Activated T-cell treated with anti-CD3 and anti-CD28 coated beads, Interleukin-2, amount 50 U/mL, for 1 hour (primary cell): ENCODE data around the gene ZDHHC17.

Experiments
- DNase-seq: peaks from one replicate; pipeline ENCODE4 v3.0.0-alpha.2; 2020

Gene ZDHHC17

DNA sequence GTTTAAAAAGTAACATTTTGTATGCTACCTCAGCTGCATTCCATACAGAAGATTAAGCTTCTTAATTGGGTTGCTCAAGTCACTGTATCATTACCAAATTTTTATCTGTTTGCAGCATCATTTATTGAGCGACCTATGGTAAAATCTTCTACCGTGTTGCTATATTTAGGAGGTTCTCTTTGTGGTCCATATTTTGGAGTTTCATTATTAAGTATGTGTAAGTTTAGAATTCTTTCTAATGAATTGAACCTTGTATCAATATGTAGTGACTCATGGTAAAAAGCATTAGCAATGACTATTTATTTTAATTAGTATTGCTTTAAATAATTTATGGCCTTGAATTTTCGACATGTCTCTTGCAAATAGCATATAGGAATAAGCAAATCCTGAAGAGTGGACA lies 72.7 kb downstream of the ZDHHC17 start:
- no peak for DNase-seq

DNA sequence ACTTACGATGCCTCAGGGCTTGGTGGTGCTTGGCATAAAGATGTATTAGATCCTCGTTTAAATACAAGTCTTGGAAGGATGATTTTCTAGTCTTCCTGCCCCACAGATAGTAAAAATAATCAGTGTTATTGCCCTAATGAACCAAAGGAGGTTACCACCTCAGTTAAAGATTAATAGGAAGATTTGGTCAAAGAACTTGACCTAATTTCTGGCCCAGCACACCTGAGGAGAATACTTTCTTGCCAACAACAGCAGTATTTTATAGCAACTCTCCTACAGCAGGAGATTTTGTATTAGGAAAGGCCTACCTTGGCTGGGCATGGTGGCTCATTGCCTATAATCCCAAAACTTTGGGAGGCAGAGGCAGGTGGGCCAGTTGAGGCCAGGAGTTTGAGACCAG lies 83.3 kb downstream of the ZDHHC17 start:
- DNase-seq = no peak

DNA sequence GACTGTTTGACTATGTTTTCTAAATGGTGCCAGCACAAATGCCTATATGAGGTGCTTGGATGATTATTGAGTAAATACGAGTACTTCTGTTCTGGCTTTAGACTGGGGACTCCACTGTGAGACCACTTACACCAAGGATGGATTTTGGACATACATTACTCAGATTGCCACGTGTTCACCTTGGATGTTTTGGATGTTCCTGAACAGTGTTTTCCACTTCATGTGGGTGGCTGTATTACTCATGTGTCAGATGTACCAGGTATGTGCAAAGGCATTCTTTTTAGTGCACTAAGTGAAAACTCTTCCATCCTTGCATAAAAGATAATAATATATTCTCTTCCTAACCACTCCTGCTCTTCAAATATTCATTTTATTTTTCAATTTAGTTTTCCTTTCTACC lies 84.2 kb downstream of the ZDHHC17 start:
- DNase-seq = no peak

DNA sequence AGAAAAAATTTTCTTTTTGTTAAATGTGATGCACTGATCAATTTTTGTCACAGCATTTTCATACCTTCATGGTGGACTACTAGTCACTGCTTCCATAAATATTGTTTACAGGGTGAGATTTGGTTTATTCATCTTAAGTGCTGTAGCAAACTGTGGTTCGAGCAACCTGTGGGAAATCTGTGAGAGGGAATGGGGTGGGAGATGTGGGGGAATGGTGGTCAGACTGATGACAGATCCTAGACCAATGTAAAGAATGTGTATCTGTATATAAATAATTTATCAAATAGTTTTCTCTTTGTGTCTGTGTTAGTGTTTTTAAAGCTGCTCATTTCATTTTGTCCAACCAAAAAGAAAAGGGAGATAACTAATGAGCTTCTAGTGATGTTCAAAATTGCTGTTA lies 88.2 kb downstream of the ZDHHC17 start:
- no peak for DNase-seq

DNA sequence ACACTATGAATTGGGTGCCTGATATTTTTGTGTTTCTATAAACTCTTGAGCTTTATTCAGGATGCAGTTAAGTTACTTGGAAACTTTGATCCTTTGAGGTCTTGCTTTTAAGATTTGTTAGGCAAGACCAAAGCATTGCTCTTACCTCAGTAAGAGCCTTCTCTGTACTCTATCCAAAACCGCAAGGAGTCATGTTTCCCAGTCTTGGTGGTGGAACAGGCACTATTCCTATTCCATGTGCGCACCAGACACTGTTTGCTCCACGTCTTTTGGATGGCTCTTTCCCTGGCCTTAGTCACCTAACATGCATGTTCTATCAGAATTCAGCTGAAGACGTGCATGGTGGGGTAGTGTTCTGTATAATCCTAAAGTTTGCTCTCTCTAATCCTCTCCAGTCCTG lies 91.4 kb downstream of the ZDHHC17 start:
- no peak for DNase-seq

DNA sequence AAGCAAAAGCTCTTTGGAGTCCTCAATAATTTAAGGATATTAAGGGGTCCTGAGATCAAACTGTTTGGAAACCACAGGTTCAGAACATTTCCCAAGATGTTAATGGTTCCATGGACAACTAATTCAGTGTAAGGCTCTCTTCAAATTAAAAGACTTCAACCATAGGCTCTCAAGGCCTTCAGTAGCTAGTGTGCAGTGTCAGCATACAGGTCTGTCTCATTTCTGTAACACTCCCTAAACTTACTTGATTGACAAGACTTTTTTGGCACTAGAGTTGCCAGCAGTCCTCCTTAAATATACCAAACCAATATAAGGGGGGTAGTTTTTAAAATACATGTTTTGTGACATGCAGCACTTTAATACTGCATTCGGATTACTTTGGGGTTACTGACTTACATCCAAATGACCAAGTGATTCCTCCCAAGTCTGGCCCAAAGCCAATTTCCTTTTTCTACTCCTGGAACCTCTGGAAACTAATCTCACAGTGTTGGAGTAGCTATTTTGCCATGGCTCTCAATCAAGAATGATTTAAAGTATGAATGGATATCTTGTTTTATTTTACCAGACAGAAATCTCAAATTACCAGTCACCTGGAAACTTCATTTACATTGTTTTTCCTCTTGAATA lies 92.2 kb downstream of the ZDHHC17 start:
- no peak for DNase-seq

DNA sequence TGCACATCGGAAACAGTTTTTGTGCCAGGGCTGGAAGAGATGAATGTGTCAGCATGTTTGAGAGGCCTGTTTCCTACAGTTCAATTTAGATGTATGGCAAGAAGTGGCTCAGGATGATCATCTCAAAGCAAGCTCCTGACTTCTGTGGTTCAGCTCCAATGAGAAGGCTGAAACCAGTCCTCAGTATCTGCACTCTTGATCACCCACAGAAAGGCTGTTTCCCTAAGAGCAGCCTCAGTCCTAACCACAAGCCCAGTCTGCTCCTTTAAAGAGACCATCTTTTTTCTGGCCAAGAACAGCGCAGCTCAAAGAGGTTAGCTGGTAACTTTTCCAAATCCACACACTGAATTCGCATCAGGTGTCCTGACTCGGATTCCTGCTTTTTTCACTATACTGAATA lies 95.7 kb downstream of the ZDHHC17 start:
- no peak for DNase-seq

DNA sequence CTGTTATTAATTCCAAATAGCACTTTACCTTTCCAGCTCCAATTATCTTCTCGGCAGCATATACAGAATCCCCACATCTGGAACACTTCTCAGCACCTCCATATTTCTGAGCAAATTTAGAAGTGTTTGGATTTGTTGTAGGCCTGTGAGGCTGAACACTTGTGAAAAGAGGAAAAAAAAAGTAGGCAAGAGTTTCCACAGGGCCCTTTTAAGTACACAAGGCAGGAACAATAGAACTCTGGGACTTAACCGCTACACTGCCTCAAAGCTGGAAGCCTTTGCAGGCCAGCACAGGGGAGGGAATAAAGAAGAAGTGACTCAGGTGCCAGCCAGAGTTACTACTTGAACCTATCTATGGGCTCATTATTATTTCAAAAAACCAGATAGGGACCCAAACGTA lies 96.3 kb downstream of the ZDHHC17 start:
- no peak for DNase-seq

DNA sequence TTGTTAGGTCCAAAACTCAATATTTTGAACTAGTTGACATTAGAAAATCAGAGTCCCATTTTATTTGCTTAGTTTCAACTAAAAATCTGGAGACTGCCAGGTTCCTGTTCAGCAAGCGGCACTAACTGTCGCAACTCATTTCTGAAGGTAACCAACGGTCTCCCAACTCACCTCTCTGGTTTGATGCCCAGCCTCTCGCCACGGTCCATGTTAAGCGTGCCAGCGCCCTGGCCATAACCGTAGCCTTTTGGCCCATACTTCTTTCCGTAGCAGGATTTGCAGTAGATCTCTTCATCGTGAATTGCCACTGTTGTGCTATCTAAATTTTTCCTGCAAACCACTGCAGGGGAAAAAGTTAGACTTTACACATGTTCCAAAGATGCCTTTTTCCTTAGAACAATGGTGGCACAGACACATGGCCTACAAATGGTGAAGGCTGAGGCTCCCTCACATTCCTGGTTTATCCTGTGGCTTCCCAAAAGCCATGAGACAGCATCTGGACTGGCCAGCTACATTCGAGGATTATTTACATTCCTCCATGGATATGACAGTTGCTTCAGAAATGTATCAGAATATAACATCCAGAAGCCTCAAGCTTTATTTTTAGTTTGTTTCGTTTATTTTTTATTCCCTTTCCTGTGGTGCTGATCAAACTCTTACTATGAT lies 99.2 kb downstream of the ZDHHC17 start:
- DNase-seq = no peak

DNA sequence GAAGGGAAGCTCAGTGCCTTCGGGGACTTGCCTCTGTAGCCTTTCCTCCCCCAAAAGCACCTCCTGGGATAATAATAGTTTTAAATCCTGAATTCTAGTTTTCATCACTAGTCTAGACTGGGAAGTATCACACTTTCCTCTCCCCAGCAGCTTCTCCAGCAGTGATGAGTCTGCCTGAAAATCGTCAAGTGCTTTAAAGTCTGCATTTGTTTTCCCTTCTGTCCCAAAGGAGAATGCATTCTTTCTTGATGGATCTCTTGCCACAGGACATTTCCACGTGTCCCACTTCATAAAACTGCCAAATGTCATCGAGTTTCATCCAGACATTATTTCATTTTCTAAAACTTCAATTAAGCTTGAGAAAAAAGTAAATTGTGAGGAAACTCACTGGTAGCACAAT lies 99.9 kb downstream of the ZDHHC17 start:
- no peak for DNase-seq

DNA sequence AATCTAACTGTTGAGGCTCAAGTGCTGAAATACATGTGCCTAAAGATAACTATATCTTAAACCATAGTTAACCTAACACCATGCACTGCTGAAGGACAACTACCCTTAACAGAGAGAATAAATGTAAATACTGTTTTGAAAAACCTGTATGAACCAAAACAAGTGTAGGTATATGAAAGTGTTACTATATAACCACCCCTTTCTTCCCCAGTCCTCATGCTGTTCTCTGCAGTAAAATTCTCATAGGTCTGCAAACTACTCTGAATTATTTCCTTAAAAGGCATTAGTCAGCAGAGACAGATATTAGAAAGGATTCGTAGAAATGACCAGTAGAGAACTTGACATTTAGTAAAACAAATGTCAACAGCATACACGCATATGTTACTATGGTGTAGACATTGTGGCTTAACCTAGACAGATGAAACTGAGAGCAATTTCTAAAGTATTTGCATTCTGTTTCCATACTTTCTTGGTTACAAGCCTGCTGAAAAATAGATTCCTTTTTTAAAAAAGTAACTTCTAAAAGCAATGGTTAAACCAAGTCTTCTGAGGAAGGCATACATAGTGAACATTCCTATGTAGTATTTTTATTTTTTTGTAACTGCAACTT lies 101.0 kb downstream of the ZDHHC17 start:
- no peak for DNase-seq

DNA sequence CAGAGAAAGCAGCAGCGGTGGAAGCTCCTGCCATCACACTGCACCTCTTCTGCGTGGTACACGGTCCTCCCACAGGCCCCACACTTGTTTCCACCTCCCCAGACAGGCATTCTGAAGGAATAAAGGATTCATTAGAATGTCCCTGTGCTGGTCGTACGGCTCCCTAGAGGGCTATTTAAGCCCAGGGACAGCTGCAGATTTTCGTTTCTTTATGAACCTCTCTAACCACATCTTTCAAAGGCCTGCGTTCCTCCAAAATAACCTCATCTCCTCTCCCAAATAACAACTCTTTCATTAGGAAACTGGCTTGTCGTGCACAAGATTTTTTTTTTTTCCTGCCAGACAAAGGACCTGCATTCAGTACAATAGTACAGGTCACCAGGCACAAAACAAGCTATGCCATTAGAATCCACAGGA lies 102.2 kb downstream of the ZDHHC17 start:
- DNase-seq = no peak

DNA sequence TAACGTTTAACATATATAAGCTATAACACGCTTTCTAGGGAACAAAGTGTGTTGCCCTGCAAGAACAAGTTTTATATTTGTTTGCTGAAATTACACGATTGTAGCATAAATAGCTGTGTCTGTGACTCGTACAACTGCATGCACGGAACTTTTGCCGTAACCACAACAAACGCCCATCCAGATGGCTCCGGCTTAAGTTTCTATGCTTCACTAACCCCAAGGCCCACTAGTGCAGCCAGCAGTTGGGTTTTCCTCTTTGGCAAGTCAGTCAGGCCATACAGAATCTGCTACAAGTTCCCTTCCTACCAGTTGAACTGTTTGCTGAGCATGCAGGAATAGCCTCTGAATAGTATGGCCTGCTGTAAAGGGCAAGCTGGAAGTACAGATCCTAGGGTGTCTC lies 102.8 kb downstream of the ZDHHC17 start:
- DNase-seq = no peak

DNA sequence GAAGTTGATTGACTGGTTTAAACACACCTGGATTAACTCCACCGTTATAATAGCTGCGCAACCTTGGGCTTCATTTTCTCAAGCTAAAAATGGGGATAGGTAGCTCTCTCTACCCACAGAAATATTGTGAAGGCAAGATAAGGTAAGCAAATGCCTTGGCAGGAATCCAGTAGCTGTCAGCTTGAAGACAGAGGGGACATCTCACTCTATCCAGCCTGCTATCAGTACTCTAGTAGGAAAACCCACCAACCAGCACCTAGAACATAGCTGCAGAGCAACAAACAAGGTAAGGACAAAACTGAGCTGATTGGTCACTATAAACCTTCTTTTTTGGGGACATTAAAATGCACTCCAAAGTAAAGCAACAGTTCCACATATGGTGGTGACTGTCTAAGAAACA lies 107.2 kb downstream of the ZDHHC17 start:
- DNase-seq = no peak

DNA sequence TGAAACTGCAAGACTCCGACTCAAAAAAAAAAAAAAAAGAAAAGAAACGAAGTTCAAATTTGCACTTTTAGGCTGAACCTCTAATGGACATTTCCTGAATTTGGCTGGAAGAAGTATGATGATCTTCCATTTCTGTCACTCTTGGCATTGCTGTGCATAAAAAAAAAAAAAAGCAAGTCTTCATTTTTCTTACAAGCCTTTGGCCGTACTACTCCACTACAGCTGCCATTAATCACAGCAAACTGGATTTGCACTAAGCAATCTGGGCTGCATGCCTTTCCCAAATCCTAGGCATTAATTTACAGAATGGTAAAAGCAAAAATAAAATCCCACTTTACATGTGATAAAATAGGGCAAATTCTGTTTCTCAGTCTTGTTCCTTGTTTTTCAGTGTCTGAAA lies 107.8 kb downstream of the ZDHHC17 start:
- DNase-seq = no peak

DNA sequence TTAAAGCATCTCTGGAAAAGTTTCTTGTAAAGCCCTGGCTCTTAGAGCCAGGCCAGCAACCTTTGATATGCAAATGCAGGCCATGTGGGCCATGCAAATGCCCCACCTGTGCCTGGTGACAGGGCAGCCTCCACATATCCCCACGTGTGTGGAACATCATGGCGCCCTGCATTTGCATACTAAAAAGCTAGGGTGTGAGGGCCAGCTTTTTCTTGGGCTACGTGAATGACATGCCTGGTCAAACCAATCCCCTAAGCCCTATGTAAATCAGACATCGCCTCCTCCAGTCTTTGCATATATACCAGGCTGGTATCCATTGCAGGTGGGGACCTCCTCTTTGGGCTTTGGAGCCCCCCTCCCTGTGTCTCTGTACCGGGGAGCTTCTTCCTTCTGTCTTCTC lies 108.5 kb downstream of the ZDHHC17 start:
- no peak for DNase-seq

DNA sequence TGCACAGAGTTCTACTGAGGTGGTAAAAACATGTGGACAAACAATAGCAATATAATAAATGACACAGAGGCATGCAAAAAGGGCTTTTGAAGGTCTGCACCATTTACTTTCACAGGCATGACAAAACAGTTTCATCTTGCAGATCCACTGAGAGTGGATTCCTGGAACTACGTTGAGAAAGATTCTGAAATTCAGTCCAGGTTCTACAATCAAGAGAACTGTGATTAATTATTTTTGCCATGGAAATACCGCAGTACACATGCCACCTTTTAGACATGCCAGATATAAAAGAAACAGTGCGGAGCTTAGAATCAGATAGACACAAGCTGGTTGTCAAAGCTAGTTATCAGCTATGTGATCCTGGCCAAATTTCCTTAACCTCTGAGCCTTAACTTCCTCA lies 110.1 kb downstream of the ZDHHC17 start:
- no peak for DNase-seq

DNA sequence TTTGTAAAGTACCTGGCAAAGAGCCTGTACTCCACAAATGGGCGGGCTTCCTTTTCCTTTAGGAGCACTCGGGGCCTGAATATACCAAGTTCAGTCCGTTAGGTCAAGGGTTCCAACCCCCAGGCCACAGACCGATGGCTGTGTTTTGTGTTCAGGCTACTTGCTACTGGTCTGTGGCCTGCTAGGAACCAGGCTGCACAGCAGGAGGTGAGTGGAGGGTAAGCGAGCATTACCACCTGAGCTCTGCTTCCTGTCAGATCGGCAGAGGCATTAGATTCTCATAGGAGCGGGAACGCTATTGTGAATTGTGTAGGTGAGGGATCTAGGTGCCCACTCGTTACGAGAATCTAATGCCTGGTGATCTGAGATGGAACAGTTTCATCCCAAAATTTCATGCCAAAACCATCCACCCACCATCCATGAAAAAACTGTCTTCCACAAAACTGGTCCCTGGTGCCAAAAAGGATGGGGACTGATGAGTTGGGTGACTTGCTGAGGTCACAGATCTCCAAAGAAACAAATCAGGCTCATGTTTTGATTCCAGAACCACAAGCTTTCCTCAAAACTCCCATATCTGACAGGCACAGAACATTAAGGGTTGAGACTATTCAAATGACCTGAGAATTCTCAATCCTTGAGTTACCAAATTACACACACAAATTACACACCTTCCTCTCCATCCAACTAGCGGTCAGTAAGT lies 110.7 kb downstream of the ZDHHC17 start:
- DNase-seq = no peak

DNA sequence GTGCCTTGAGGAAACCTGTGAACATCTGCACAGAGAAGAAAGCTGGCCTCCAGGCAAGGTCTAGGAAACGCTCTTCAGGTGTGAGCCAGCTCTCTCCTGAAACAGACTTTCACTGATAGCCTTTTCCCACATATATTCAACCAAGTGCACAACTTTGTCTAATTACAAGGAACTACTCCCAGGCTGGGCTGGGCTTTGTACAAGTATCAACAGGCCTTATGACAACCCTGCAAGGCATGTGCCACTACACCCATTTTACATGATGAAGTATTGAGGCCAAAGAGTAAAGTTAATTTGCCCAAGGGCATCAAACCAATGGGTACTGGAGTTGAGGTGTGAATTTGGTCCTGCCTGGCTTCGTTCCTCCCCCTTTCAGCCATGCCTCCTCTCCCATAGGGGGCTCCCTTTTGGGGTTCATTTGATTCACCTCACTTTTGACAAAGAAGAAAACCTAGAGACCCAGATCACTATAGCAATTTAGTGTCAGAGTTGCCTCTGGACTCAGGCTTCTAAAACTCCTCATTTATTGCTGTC lies 112.8 kb downstream of the ZDHHC17 start:
- no peak for DNase-seq

DNA sequence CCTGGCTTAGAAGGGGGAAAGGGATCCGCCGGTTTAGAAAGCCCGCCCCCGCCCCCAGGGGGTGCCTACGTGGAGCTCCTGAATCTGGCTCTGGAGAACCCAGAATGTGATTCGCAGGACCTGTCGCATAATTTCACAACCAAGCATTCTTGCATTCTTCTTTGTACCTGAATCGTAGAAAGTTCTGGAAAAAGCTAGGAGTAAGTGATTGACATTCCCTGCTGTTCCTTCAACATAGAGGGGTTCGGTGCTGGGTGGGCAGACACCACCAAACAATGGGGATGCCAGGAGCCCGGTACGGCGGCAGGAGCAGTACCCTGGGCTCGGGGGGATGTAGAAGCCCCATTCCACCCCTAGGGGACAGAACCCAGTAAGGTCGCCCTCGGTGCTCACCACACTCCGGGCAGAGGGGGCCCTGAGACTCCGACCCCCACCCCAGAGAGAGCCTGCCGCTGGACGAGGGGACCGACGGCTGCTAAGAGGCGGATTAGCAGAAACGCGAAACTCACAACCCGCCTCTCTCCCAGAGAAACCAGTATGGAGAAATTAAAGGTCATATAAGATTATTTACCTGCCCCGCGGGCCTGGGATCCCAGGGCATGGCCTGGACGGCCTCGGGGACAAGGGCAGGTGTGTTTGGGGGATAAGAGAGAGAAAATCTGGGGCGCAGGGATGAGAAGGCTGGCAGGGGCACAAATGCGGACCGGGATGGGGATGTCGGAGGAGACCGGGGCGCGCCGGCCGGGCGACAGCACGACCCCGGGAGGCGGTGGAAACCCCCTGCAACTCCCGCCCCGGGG lies 114.4 kb downstream of the ZDHHC17 start:
- DNase-seq = no peak

DNA sequence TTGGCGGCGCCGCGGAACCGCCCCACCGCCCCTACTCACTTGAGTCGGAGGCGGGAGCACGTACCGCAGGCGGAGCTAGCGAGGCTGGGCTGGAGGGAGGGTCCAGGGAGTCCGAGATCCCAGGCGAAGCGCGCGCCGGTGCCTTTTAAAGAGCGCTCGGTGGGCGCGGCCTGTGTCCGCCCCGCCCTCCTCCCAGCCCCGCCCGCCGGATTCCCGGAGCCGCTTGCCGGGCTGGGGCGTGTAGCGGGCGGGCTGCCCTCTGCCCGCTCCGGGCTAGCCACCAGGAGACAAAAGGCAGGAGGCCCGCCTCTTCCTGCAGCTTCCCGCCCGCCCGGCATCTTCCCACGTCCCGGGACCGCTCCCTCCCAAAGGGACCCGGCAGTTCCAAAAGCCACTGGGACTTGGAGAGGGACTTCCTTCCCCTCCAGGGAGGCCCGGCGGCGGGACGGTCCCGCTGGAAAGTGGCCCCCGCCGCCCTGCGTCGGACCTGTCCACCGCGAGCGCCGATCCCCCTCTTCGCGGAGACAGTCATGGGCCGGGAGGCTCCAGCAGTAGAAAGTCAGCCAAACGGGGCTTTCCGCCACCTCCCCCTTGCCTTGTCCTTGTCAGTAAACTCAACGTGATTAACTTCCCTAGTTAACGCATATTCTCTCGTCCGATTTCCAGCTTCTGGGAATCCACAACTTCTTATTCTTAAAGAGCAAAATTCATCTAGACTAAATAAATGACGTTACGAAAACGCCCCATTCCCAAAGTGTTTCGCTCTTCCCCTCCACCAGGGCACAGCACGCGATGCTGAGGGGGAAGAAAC lies 115.2 kb downstream of the ZDHHC17 start, which contains the start of gene CSRP2:
Gene CSRP2, minus strand, starts transcription at position 121 of the 811 bp plus-strand sequence. CDS start 12,759 bp downstream, outside the sequence.
- peak; percentile 67 for DNase-seq
